Activated CD4-positive, alpha-beta T cell treated with anti-CD3 and anti-CD28 coated beads, Interleukin-2, amount 10 ng/mL, durations not matched to agents 7 days and 5 days (primary cell): Measurements from ENCODE around the gene RBP5. TPM values are rescaled to one million over a fixed set of nuclear protein-coding genes. Genes with fewer than 3 reads are reported as not detected.
A peak's percentile ranks its signal among the peaks of the same experiment; 100 is the strongest.

Experiments used
- CTCF ChIA-PET: fragments of 350-600 bp; sonication (Branson Sonifier 250); formaldehyde crosslinking; loops from one replicate; lab custom pipeline; 2021; ENCODE audit warnings: antibody characterized with exemption; lab: Charles Lee
- POLR2A ChIA-PET: fragments of 350-600 bp; sonication (Branson Sonifier 250); formaldehyde crosslinking; loops from one replicate; lab custom pipeline; 2021; ENCODE audit warnings: antibody characterized with exemption; lab: Charles Lee
- DNase-seq: peaks from one replicate; pipeline ENCODE4 v3.0.0-alpha.2; 2020
- H3K27ac Mint-ChIP-seq: one replicate; pipeline ENCODE4 v1.8.0; 2021; ENCODE audit warnings: mild to moderate bottlenecking, moderate library complexity, mixed read lengths
- H3K27me3 Mint-ChIP-seq: one replicate; pipeline ENCODE4 v1.8.0; 2021; ENCODE audit warnings: mixed read lengths
- H3K36me3 Mint-ChIP-seq: one replicate; pipeline ENCODE4 v1.8.0; 2021; ENCODE audit warnings: low read depth, mixed read lengths
- H3K4me1 Mint-ChIP-seq: one replicate; pipeline ENCODE4 v1.8.0; 2021; ENCODE audit warnings: mixed read lengths
- H3K4me3 Mint-ChIP-seq: one replicate; pipeline ENCODE4 v1.8.0; 2021; ENCODE audit warnings: mild to moderate bottlenecking, moderate library complexity, mixed read lengths
- H3K9me3 Mint-ChIP-seq: one replicate; pipeline ENCODE4 v1.8.0; 2021; ENCODE audit warnings: mixed read lengths
- total RNA-seq, 2 experiments: library from RNA; stranded (reverse); gene quantifications; one replicate each; pipeline ENCODE4 v1.2.3, GENCODE V29; 2021

The RBP5 gene
- total RNA-seq, 2 experiments from 2014 or later, result 0.42 TPM; not detected in 1

GRCh38 chr12:7092986-7093460 lies 35.7 kb downstream of the RBP5 start:
- ChIA-PET CTCF (interaction anchor here (0.9 to 2.9 kb wide), 4 partner anchors 9 to 48 kb away, joined by 3 to 18 read pairs (median 4); partner anchors contain the start of gene C1RL), POLR2A (no interaction called here)
- Mint-ChIP-seq H3K9me3 (no peaks in the 10 kb centered on the region), H3K4me3 (no peak overlapping the region), H3K27me3 (peaks cover 4% of the 10 kb centered on the region), H3K27ac (peak overlapping the region; percentile 43), H3K4me1 (peaks cover 8% of the 10 kb centered on the region), H3K36me3 (no peaks in the 10 kb centered on the region)
- no peak for DNase-seq

- peak within 1 kb of the TSS; percentile 71 for H3K4me3 Mint-ChIP-seq
- peaks cover 8% of the 10 kb centered on the region for H3K4me1 Mint-ChIP-seq
- DNase-seq, result peak; percentile 80
- no peaks in the 10 kb centered on the region for H3K9me3 Mint-ChIP-seq
- H3K27me3 Mint-ChIP-seq, result peaks cover 4% of the 10 kb centered on the region
- H3K27ac Mint-ChIP-seq, result peak within 1 kb of the TSS; percentile 80
- ChIA-PET CTCF (interaction anchor here (0.9 to 2.9 kb wide), 3 partner anchors 16 to 49 kb away, joined by 3 to 18 read pairs (median 4); partner anchors contain the start of gene C1RL), POLR2A (no interaction called here)
- H3K36me3 Mint-ChIP-seq, result no peaks in the 10 kb centered on the region
Observed at GRCh38 chr12:7092229-7092985, 36.3 kb downstream of the RBP5 start, which contains the start of gene C1R. Gene C1R, minus strand, starts transcription at chr12:7092445. Its CDS starts 57 bp downstream, at chr12:7092388.

GRCh38 chr12:7091660-7092228 lies 36.9 kb downstream of the RBP5 start:
- no peaks in the 10 kb centered on the region for H3K36me3 Mint-ChIP-seq
- DNase-seq, result no peak
- H3K27ac Mint-ChIP-seq, result peak overlapping the region; percentile 80
- ChIA-PET CTCF (no interaction called here), POLR2A (no interaction called here)
- H3K27me3 Mint-ChIP-seq, result peaks cover 4% of the 10 kb centered on the region
- peak overlapping the region; percentile 71 for H3K4me3 Mint-ChIP-seq
- H3K9me3 Mint-ChIP-seq, result no peaks in the 10 kb centered on the region
- H3K4me1 Mint-ChIP-seq, result peaks cover 8% of the 10 kb centered on the region

GRCh38 chr12:7091171-7091570 lies 37.5 kb downstream of the RBP5 start:
- ChIA-PET POLR2A (no interaction called here), CTCF (no interaction called here)
- no peaks in the 10 kb centered on the region for H3K9me3 Mint-ChIP-seq
- no peaks in the 10 kb centered on the region for H3K36me3 Mint-ChIP-seq
- H3K4me1 Mint-ChIP-seq, result peaks cover 8% of the 10 kb centered on the region
- no peak for DNase-seq
- no peak overlapping the region for H3K4me3 Mint-ChIP-seq
- peak overlapping the region; percentile 52 for H3K27ac Mint-ChIP-seq
- H3K27me3 Mint-ChIP-seq, result peaks cover 4% of the 10 kb centered on the region

GRCh38 chr12:7090222-7090998 lies 38.3 kb downstream of the RBP5 start:
- H3K36me3 Mint-ChIP-seq, result no peaks in the 10 kb centered on the region
- no peak overlapping the region for H3K4me3 Mint-ChIP-seq
- peaks cover 8% of the 10 kb centered on the region for H3K4me1 Mint-ChIP-seq
- no peak for DNase-seq
- CTCF ChIA-PET, result interaction anchor here (1.1 to 1.9 kb wide), 4 partner anchors 35 to 221 kb away, joined by 3 to 4 read pairs (median 3); partner anchors contain the start of genes C12orf57 and RNU7-1
- POLR2A ChIA-PET, result no interaction called here
- H3K9me3 Mint-ChIP-seq, result no peaks in the 10 kb centered on the region
- H3K27ac Mint-ChIP-seq, result no peak overlapping the region
- H3K27me3 Mint-ChIP-seq, result peaks cover 4% of the 10 kb centered on the region

GRCh38 chr12:7089196-7089871 lies 39.4 kb downstream of the RBP5 start:
- POLR2A ChIA-PET, result no interaction called here
- Mint-ChIP-seq H3K27me3 (peaks cover 4% of the 10 kb centered on the region), H3K4me1 (peaks cover 8% of the 10 kb centered on the region), H3K27ac (no peak overlapping the region), H3K36me3 (no peaks in the 10 kb centered on the region), H3K9me3 (no peaks in the 10 kb centered on the region), H3K4me3 (no peak overlapping the region)
- no peak for DNase-seq
- CTCF ChIA-PET, result interaction anchor here (0.7 to 1.9 kb wide), 6 partner anchors 30 to 220 kb away, joined by 3 to 5 read pairs (median 3); partner anchors contain the start of genes C12orf57, LPCAT3 and RNU7-1

- H3K27me3 Mint-ChIP-seq, result peaks cover 3% of the 10 kb centered on the region
- CTCF ChIA-PET, result no interaction called here
- H3K4me1 Mint-ChIP-seq, result no peaks in the 10 kb centered on the region
- H3K27ac Mint-ChIP-seq, result no peak overlapping the region
- H3K4me3 Mint-ChIP-seq, result no peak overlapping the region
- POLR2A ChIA-PET, result no interaction called here
- DNase-seq, result no peak
- H3K9me3 Mint-ChIP-seq, result peaks cover 5% of the 10 kb centered on the region
- peaks cover 5% of the 10 kb centered on the region for H3K36me3 Mint-ChIP-seq
Observed at GRCh38 chr12:7083125-7083524, 45.6 kb downstream of the RBP5 start.

- H3K9me3 Mint-ChIP-seq, result peaks cover 5% of the 10 kb centered on the region
- no peak overlapping the region for H3K4me3 Mint-ChIP-seq
- H3K4me1 Mint-ChIP-seq, result no peaks in the 10 kb centered on the region
- no peak overlapping the region for H3K27ac Mint-ChIP-seq
- H3K27me3 Mint-ChIP-seq, result peaks cover 3% of the 10 kb centered on the region
- DNase-seq, result no peak
- ChIA-PET CTCF (interaction anchor here (1.2 kb wide), 1 partner anchor 22 kb away, joined by 3 read pairs; no protein-coding TSS in a partner anchor), POLR2A (no interaction called here)
- H3K36me3 Mint-ChIP-seq, result peaks cover 5% of the 10 kb centered on the region
Observed at GRCh38 chr12:7081037-7081436, 47.7 kb downstream of the RBP5 start.

- POLR2A ChIA-PET, result no interaction called here
- H3K4me1 Mint-ChIP-seq, result peaks cover 1% of the 10 kb centered on the region
Observed at GRCh38 chr12:7079826-7080125, 48.9 kb downstream of the RBP5 start.

GRCh38 chr12:7078163-7078562 lies 50.5 kb downstream of the RBP5 start:
- Mint-ChIP-seq H3K4me1 (peaks cover 1% of the 10 kb centered on the region), H3K27me3 (peaks cover 12% of the 10 kb centered on the region), H3K9me3 (peaks cover 2% of the 10 kb centered on the region), H3K36me3 (peaks cover 3% of the 10 kb centered on the region), H3K27ac (no peak overlapping the region), H3K4me3 (no peak overlapping the region)
- POLR2A ChIA-PET, result no interaction called here
- DNase-seq, result no peak
- CTCF ChIA-PET, result no interaction called here

More at GRCh38 chr12:7079826-7080125, 48.9 kb downstream of the RBP5 start:
- H3K4me3 Mint-ChIP-seq, result no peak overlapping the region
- CTCF ChIA-PET, result no interaction called here
- H3K27ac Mint-ChIP-seq, result no peak overlapping the region
- DNase-seq, result no peak
- peaks cover 5% of the 10 kb centered on the region for H3K9me3 Mint-ChIP-seq
- peaks cover 6% of the 10 kb centered on the region for H3K27me3 Mint-ChIP-seq
- peaks cover 5% of the 10 kb centered on the region for H3K36me3 Mint-ChIP-seq

GRCh38 chr12:7076493-7076892 lies 52.2 kb downstream of the RBP5 start:
- peaks cover 24% of the 10 kb centered on the region for H3K27me3 Mint-ChIP-seq
- no peak for DNase-seq
- no peak overlapping the region for H3K4me3 Mint-ChIP-seq
- H3K36me3 Mint-ChIP-seq, result no peaks in the 10 kb centered on the region
- H3K27ac Mint-ChIP-seq, result no peak overlapping the region
- H3K4me1 Mint-ChIP-seq, result peaks cover 1% of the 10 kb centered on the region
- ChIA-PET CTCF (interaction anchor here (1.4 kb wide), 1 partner anchor 19 kb away, joined by 3 read pairs; no protein-coding TSS in a partner anchor), POLR2A (no interaction called here)
- H3K9me3 Mint-ChIP-seq, result no peaks in the 10 kb centered on the region

GRCh38 chr12:7075939-7076338 lies 52.8 kb downstream of the RBP5 start:
- Mint-ChIP-seq H3K27ac (no peak overlapping the region), H3K4me1 (peaks cover 1% of the 10 kb centered on the region), H3K27me3 (peaks cover 24% of the 10 kb centered on the region), H3K4me3 (no peak overlapping the region), H3K9me3 (no peaks in the 10 kb centered on the region), H3K36me3 (no peaks in the 10 kb centered on the region)
- ChIA-PET POLR2A (no interaction called here), CTCF (interaction anchor here (0.6 to 1.4 kb wide), 2 partner anchors 18 to 563 kb away, joined by 3 to 4 read pairs; no protein-coding TSS in a partner anchor)
- no peak for DNase-seq
